Measurements from ENCODE around the gene ADAM8. TPM values are rescaled to one million over a fixed set of nuclear protein-coding genes. Genes with fewer than 3 reads are reported as not detected.

ADAM8 gene
- total and polyA plus RNA-seq, 2 of the 4 experiments (the other 2 are of a cell fraction): under 0.01 to 0.74 TPM

GRCh38 chr10:133267829-133268228 is 8.8 kb downstream of the ADAM8 start:
- no peak overlapping the region for H3K18ac ChIP-seq (ENCODE audit: low read depth, low read length)
- H3K56ac ChIP-seq (ENCODE audit: extremely low read depth, insufficient read depth, low read length): no peak overlapping the region
- no peak overlapping the region for H2AFZ ChIP-seq (replicated peaks; ENCODE audit: low read length, poor library complexity)
- H4K20me1 ChIP-seq (ENCODE audit: insufficient read depth, low read length): no peaks in the 10 kb centered on the region
- no peaks in the 10 kb centered on the region for H3K4me1 ChIP-seq (ENCODE audit: control insufficient read depth, insufficient read depth, low read length)
- dilution Hi-C loops (cut with HindIII; ENCODE audit: low sequenced_read_pairs, unreplicated experiment): no loop called here
- POLR2A ChIA-PET (ENCODE audit: unreplicated experiment): no interaction called here
- no peaks in the 10 kb centered on the region for H3K9me3 ChIP-seq (ENCODE audit: control insufficient read depth, insufficient read depth, low read length)
- no peak overlapping the region for H2BK5ac ChIP-seq (ENCODE audit: low read depth, low read length, poor library complexity, severe bottlenecking)
- H3K4me3 ChIP-seq (ENCODE audit: insufficient read depth, low read depth, low read length): no peak overlapping the region
- H4K8ac ChIP-seq (ENCODE audit: low read depth in 2 of 2, low read length in 2 of 2): no peak overlapping the region
- intact Hi-C loops (cut with micrococcal nuclease): no loop called here
- H3K9me1 ChIP-seq (ENCODE audit: insufficient read depth, low read length): no peaks in the 10 kb centered on the region
- no peak overlapping the region for H3K27ac ChIP-seq (ENCODE audit: insufficient read depth, low read length)
- H3K23ac ChIP-seq (ENCODE audit: low read depth, low read length): no peak overlapping the region
- no peak overlapping the region for H4K5ac ChIP-seq (ENCODE audit: low read depth, low read length)
- H2AK9ac ChIP-seq (replicated peaks; ENCODE audit: low read depth, low read length, poor library complexity): no peak overlapping the region
- ATAC-seq (ENCODE audit: low read depth) (no peak), DNase-seq (no peak)
- H3K14ac ChIP-seq (replicated peaks; ENCODE audit: low read depth, low read length): no peak overlapping the region
- no peak overlapping the region for H2AK5ac ChIP-seq (ENCODE audit: low read depth, low read length)
- CTCF ChIA-PET: no interaction called here
- no peak for TF ChIP-seq FOS (IDR thresholded peaks at IDR 0.05; ENCODE audit: low read depth, low read length)
- TF ChIP-seq SMC3 (IDR thresholded peaks at IDR 0.05; ENCODE audit: low read depth, low read length): no peak
- no peak for TF ChIP-seq BHLHE40 (IDR thresholded peaks at IDR 0.05; ENCODE audit: low read depth, low read length)
- no peak for TF ChIP-seq RFX5 (IDR thresholded peaks at IDR 0.05; ENCODE audit: low read depth, low read length)
- TF ChIP-seq RCOR1 (IDR thresholded peaks at IDR 0.05; ENCODE audit: insufficient replicate concordance, low read length): no peak
- no peak for TF ChIP-seq CHD1 (IDR thresholded peaks at IDR 0.05; ENCODE audit: low read depth, low read length)
- no peak for TF ChIP-seq RAD21 (IDR thresholded peaks at IDR 0.05; ENCODE audit: low read length)
- TF ChIP-seq, protein P1, sequence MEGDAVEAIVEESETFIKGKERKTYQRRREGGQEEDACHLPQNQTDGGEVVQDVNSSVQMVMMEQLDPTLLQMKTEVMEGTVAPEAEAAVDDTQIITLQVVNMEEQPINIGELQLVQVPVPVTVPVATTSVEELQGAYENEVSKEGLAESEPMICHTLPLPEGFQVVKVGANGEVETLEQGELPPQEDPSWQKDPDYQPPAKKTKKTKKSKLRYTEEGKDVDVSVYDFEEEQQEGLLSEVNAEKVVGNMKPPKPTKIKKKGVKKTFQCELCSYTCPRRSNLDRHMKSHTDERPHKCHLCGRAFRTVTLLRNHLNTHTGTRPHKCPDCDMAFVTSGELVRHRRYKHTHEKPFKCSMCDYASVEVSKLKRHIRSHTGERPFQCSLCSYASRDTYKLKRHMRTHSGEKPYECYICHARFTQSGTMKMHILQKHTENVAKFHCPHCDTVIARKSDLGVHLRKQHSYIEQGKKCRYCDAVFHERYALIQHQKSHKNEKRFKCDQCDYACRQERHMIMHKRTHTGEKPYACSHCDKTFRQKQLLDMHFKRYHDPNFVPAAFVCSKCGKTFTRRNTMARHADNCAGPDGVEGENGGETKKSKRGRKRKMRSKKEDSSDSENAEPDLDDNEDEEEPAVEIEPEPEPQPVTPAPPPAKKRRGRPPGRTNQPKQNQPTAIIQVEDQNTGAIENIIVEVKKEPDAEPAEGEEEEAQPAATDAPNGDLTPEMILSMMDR (conservative IDR thresholded peaks at IDR 0.05; ENCODE audit: low read depth, low read length): no peak
- no peak for TF ChIP-seq POLR2A (IDR thresholded peaks at IDR 0.05; ENCODE audit: low read depth, low read length)
- no peak for TF ChIP-seq MAFK (IDR thresholded peaks at IDR 0.05; ENCODE audit: low read depth, low read length)
- TF ChIP-seq MAZ (IDR thresholded peaks at IDR 0.05; ENCODE audit: borderline replicate concordance, low read depth, low read length): no peak
- TF ChIP-seq, protein P2, sequence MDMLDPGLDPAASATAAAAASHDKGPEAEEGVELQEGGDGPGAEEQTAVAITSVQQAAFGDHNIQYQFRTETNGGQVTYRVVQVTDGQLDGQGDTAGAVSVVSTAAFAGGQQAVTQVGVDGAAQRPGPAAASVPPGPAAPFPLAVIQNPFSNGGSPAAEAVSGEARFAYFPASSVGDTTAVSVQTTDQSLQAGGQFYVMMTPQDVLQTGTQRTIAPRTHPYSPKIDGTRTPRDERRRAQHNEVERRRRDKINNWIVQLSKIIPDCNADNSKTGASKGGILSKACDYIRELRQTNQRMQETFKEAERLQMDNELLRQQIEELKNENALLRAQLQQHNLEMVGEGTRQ (IDR thresholded peaks at IDR 0.05; ENCODE audit: low read depth, low read length): no peak
- TF ChIP-seq, protein P3, sequence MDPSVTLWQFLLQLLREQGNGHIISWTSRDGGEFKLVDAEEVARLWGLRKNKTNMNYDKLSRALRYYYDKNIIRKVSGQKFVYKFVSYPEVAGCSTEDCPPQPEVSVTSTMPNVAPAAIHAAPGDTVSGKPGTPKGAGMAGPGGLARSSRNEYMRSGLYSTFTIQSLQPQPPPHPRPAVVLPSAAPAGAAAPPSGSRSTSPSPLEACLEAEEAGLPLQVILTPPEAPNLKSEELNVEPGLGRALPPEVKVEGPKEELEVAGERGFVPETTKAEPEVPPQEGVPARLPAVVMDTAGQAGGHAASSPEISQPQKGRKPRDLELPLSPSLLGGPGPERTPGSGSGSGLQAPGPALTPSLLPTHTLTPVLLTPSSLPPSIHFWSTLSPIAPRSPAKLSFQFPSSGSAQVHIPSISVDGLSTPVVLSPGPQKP (IDR thresholded peaks at IDR 0.05; ENCODE audit: borderline replicate concordance, low read depth, low read length): no peak
- no peak for TF ChIP-seq MXI1 (IDR thresholded peaks at IDR 0.05; ENCODE audit: borderline replicate concordance, low read depth, low read length)
- no peak for TF ChIP-seq CEBPB (IDR thresholded peaks at IDR 0.05; ENCODE audit: low read depth, low read length)
- TF ChIP-seq NFE2L2 (IDR thresholded peaks at IDR 0.05; ENCODE audit: low read depth, low read length): no peak
- no peak overlapping the region for H4K91ac ChIP-seq (ENCODE audit: insufficient read depth, low read depth, low read length)
- BruUV-seq (replicated peaks): no TSS peak
- H3K36me3 ChIP-seq (ENCODE audit: control insufficient read depth, insufficient read depth, low read length): peaks cover 4% of the 10 kb centered on the region; the same call in 1 of the 2 replicates
- no peak overlapping the region for H2BK20ac ChIP-seq (ENCODE audit: low read depth, low read length)
- in situ Hi-C loops (cut with MboI; ENCODE audit: low sequenced_read_pairs): loop anchor here (25.0 kb wide), 1 partner anchor 606 kb away; no protein-coding TSS in a partner anchor
- H3K27me3 ChIP-seq (ENCODE audit: control insufficient read depth, insufficient read depth, low read length): no peaks in the 10 kb centered on the region; the same call in 1 of the 2 replicates
- no peaks in the 10 kb centered on the region for H3K79me1 ChIP-seq (ENCODE audit: low read depth in 1 of 2, low read length in 2 of 2)
- no peak overlapping the region for H3K9ac ChIP-seq (ENCODE audit: low read depth, low read length)
- H2BK15ac ChIP-seq (ENCODE audit: low read depth, low read length): no peak overlapping the region
- WGBS, 2 experiments (ENCODE audit: extremely low coverage in 2 of 2, insufficient read length in 1 of 2): 86% methylated on average over 11 of the region's 22 CpGs; no CpG with 5 or more reads in 1 of the 2 experiments
- H2BK120ac ChIP-seq (ENCODE audit: low read depth, low read length): no peak overlapping the region
- H3K4ac ChIP-seq (ENCODE audit: low read depth, low read length): no peak overlapping the region
- no peak overlapping the region for H3K4me2 ChIP-seq (ENCODE audit: low read depth, low read length)
